Measurements from ENCODE around the gene AP2A2.

- TF ChIP-seq CTCF (IDR thresholded peaks at IDR 0.05) (no peak), EZH2 (IDR thresholded peaks at IDR 0.05; ENCODE audit: borderline replicate concordance, insufficient read depth, low read depth, low read length, poor library complexity, severe bottlenecking) (no peak)
Observed at GRCh38 chr11:927871-928270, 2.2 kb downstream of the AP2A2 start.

All from B cell (primary cell).